Activated T-helper 2 cell treated with anti-CD3 and anti-CD28 coated beads, Interferon-gamma antibody, Interleukin-2, Interleukin-4, amounts not matched to agents 10 μg/mL and 5 μg/mL and 100 μg/mL, durations not matched to agents 14 hours and 24 hours and 36 hours (primary cell): ENCODE measurements around the gene CLEC17A. TPM values are rescaled to one million over a fixed set of nuclear protein-coding genes. Genes with fewer than 3 reads are reported as not detected.
"Not testable (repeated sequence)": the region's sequence is repeated elsewhere in the genome, so short reads cannot be mapped to it uniquely, and the experiment has no call there.

Experiments used
- DNase-seq: peaks from one replicate; pipeline ENCODE4 v3.0.0; 2021; ENCODE audit warnings: low spot score
- H3K27ac Mint-ChIP-seq: one replicate; pipeline ENCODE4 v1.8.0; 2021; ENCODE audit warnings: mixed read lengths
- H3K27me3 Mint-ChIP-seq: one replicate; pipeline ENCODE4 v1.8.0; 2021; ENCODE audit warnings: low read depth, mixed read lengths
- H3K36me3 Mint-ChIP-seq: one replicate; pipeline ENCODE4 v1.8.0; 2021; ENCODE audit warnings: low read depth, mixed read lengths
- H3K4me1 Mint-ChIP-seq: one replicate; pipeline ENCODE4 v1.8.0; 2021; ENCODE audit warnings: low read depth, mixed read lengths
- H3K4me3 Mint-ChIP-seq: one replicate; pipeline ENCODE4 v1.8.0; 2021; ENCODE audit warnings: low read depth, mild to moderate bottlenecking, moderate library complexity, mixed read lengths
- H3K9me3 Mint-ChIP-seq: one replicate; pipeline ENCODE4 v1.8.0; 2021; ENCODE audit warnings: mixed read lengths
- intact Hi-C: fragments of 100-400 bp; cut with micrococcal nuclease; formaldehyde crosslinking; loops from one replicate; pipeline ENCODE4 v1.15.1; 2023
- total RNA-seq: library from RNA; stranded (reverse); gene quantifications from 2 replicates; pipeline ENCODE4 v1.2.3, GENCODE V29; 2022

Gene CLEC17A
- total RNA-seq, 1 donor from 2014 or later = 0.14 TPM

- peaks cover 4% of the 10 kb centered on the region for H3K4me1 Mint-ChIP-seq
- no peaks in the 10 kb centered on the region for H3K9me3 Mint-ChIP-seq
- DNase-seq = no peak
- H3K27ac Mint-ChIP-seq = no peak overlapping the region
- H3K4me3 Mint-ChIP-seq = no peak overlapping the region
- intact Hi-C loops = no loop called here
- H3K36me3 Mint-ChIP-seq = peaks cover 22% of the 10 kb centered on the region
- H3K27me3 Mint-ChIP-seq = no peaks in the 10 kb centered on the region
Measured at GRCh38 chr19:14562660-14563589, 20.0 kb upstream of the CLEC17A start.

- intact Hi-C loops = no loop called here
- no peak for DNase-seq
- no peaks in the 10 kb centered on the region for H3K27me3 Mint-ChIP-seq
- H3K4me1 Mint-ChIP-seq = peaks cover 4% of the 10 kb centered on the region
- H3K4me3 Mint-ChIP-seq = no peak overlapping the region
- H3K27ac Mint-ChIP-seq = no peak overlapping the region
- H3K36me3 Mint-ChIP-seq = peaks cover 26% of the 10 kb centered on the region
- no peaks in the 10 kb centered on the region for H3K9me3 Mint-ChIP-seq
Measured at GRCh38 chr19:14563590-14563926, 19.3 kb upstream of the CLEC17A start.

GRCh38 chr19:14563989-14564651 is 18.8 kb upstream of the CLEC17A start:
- intact Hi-C loops = no loop called here
- Mint-ChIP-seq H3K27ac (no peak overlapping the region), H3K27me3 (no peaks in the 10 kb centered on the region), H3K4me3 (no peak overlapping the region), H3K36me3 (peaks cover 27% of the 10 kb centered on the region), H3K9me3 (no peaks in the 10 kb centered on the region), H3K4me1 (peaks cover 6% of the 10 kb centered on the region)
- no peak for DNase-seq

- not testable (repeated sequence) for H3K4me1 Mint-ChIP-seq, H3K4me3 Mint-ChIP-seq
Measured at GRCh38 chr19:14564652-14565297, 18.1 kb upstream of the CLEC17A start.

GRCh38 chr19:14565298-14565679 is 17.6 kb upstream of the CLEC17A start:
- no peak overlapping the region for H3K27ac Mint-ChIP-seq
- no peaks in the 10 kb centered on the region for H3K9me3 Mint-ChIP-seq
- peaks cover 27% of the 10 kb centered on the region for H3K36me3 Mint-ChIP-seq
- no peaks in the 10 kb centered on the region for H3K27me3 Mint-ChIP-seq
- H3K4me3 Mint-ChIP-seq = no peak overlapping the region
- H3K4me1 Mint-ChIP-seq = peaks cover 9% of the 10 kb centered on the region
- intact Hi-C loops = no loop called here
- DNase-seq = no peak

More at GRCh38 chr19:14564652-14565297, 18.1 kb upstream of the CLEC17A start:
- H3K27ac Mint-ChIP-seq, H3K27me3 Mint-ChIP-seq, intact Hi-C loops, H3K9me3 Mint-ChIP-seq, DNase-seq: not testable (repeated sequence)
- H3K36me3 Mint-ChIP-seq = peaks cover 27% of the 10 kb centered on the region

- H3K9me3 Mint-ChIP-seq = no peaks in the 10 kb centered on the region
- peaks cover 15% of the 10 kb centered on the region for H3K4me1 Mint-ChIP-seq
- H3K36me3 Mint-ChIP-seq = peaks cover 27% of the 10 kb centered on the region
- no peak overlapping the region for H3K4me3 Mint-ChIP-seq
- H3K27me3 Mint-ChIP-seq = no peaks in the 10 kb centered on the region
- intact Hi-C loops = no loop called here
- no peak overlapping the region for H3K27ac Mint-ChIP-seq
- no peak for DNase-seq
Measured at GRCh38 chr19:14565765-14566711, 16.8 kb upstream of the CLEC17A start.

GRCh38 chr19:14566712-14567077 is 16.2 kb upstream of the CLEC17A start:
- Mint-ChIP-seq H3K36me3 (peaks cover 27% of the 10 kb centered on the region), H3K4me3 (no peak overlapping the region), H3K4me1 (peaks cover 18% of the 10 kb centered on the region), H3K27ac (no peak overlapping the region), H3K9me3 (no peaks in the 10 kb centered on the region), H3K27me3 (no peaks in the 10 kb centered on the region)
- DNase-seq = no peak
- intact Hi-C loops = no loop called here

- Mint-ChIP-seq H3K4me3 (no peak overlapping the region), H3K9me3 (no peaks in the 10 kb centered on the region), H3K27ac (no peak overlapping the region), H3K36me3 (peaks cover 27% of the 10 kb centered on the region), H3K27me3 (no peaks in the 10 kb centered on the region), H3K4me1 (peaks cover 17% of the 10 kb centered on the region)
- intact Hi-C loops = no loop called here
- no peak for DNase-seq
Measured at GRCh38 chr19:14567079-14567478, 15.8 kb upstream of the CLEC17A start.

- H3K4me3 Mint-ChIP-seq = peak overlapping the region; percentile 97
- peaks cover 21% of the 10 kb centered on the region for H3K4me1 Mint-ChIP-seq
- no peaks in the 10 kb centered on the region for H3K27me3 Mint-ChIP-seq
- intact Hi-C loops = no loop called here
- no peak for DNase-seq
- H3K27ac Mint-ChIP-seq = no peak overlapping the region
- no peaks in the 10 kb centered on the region for H3K9me3 Mint-ChIP-seq
- peaks cover 16% of the 10 kb centered on the region for H3K36me3 Mint-ChIP-seq
Measured at GRCh38 chr19:14570864-14571527, 11.9 kb upstream of the CLEC17A start.

- no peaks in the 10 kb centered on the region for H3K27me3 Mint-ChIP-seq
- H3K4me1 Mint-ChIP-seq = peaks cover 21% of the 10 kb centered on the region
- intact Hi-C loops = no loop called here
- peaks cover 14% of the 10 kb centered on the region for H3K36me3 Mint-ChIP-seq
- peak; percentile 88 for DNase-seq
- no peaks in the 10 kb centered on the region for H3K9me3 Mint-ChIP-seq
- peak within 1 kb of the TSS; percentile 97 for H3K4me3 Mint-ChIP-seq
- H3K27ac Mint-ChIP-seq = peak within 1 kb of the TSS; percentile 76
Measured at GRCh38 chr19:14571695-14572490, 11.0 kb upstream of the CLEC17A start, which contains the start of gene NDUFB7. Gene NDUFB7, minus strand, starts transcription at chr19:14572066. Its CDS starts 66 bp downstream, at chr19:14572000.

- DNase-seq = no peak
- Mint-ChIP-seq H3K9me3 (no peaks in the 10 kb centered on the region), H3K27me3 (no peaks in the 10 kb centered on the region), H3K4me1 (peaks cover 21% of the 10 kb centered on the region), H3K36me3 (no peaks in the 10 kb centered on the region), H3K27ac (no peak overlapping the region), H3K4me3 (no peak overlapping the region)
- intact Hi-C loops = loop anchor here (2.0 kb wide), 1 partner anchor 313 kb away; no protein-coding TSS in a partner anchor
Measured at GRCh38 chr19:14575428-14575980, 7.4 kb upstream of the CLEC17A start.
